Kasumi-1 (cell line): Measurements from ENCODE around the gene PRDM15.

ENCODE experiments used
- DNase-seq, 2 experiments: peaks; one replicate each; lab custom pipeline; 2025; lab: John Stamatoyannopoulos, UW

The PRDM15 gene

GRCh38 chr21:41885341-41886024 lies 6.3 kb upstream of the PRDM15 start:
- DNase-seq: no peak

DNA sequence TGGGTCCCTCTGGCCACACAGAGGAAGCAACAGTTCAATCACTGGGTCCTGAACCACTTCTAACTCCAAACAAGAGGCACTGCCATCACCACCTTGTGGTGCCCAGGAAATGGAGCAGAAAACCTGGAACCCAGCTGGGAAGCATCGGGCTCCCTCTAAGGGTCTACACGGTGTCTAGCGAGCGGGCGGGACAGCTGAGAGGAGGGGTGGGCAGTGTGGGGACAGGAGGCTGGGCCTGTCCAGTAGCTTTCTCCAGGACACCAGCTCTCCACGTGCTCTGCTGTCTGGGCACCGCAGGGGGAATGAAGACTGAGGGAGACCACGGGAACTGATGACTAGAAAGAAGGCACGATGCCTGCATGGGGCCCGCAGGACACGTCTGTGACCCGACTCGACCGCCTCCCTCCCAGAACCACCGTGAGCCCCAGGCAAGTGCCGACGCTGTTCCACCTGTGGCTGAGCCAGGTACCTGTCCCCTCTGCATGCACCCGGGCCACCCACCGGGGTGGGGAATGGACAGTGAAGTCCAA lies 5.4 kb upstream of the PRDM15 start:
- DNase-seq: no peak

DNA sequence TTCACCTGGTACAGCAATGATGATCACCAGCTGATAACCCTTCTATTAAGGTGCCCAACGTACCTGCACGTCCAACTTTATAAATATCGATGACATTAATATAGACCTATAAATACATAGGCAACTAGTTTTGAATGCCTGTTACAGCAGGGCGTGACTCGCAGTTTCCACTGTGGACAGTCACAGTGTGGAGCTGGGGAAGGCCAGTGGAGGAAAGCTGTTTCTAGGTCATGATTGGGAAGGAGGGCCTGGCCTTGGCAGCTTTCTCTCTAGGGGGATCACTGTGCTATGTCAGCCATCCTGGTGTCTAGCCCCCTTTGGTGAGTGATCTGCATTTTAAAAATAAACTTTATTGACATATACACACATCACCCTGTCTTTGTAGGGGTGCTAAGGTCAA lies 4.4 kb upstream of the PRDM15 start:
- DNase-seq: no peak

GRCh38 chr21:41881051-41881450 lies 1.9 kb upstream of the PRDM15 start:
- no peak for DNase-seq

GRCh38 chr21:41880153-41880552 lies 1.0 kb upstream of the PRDM15 start:
- DNase-seq: no peak

- peak; percentile 58 to 74 for DNase-seq
These were observed 334 bp downstream of the PRDM15 start for GRCh38 chr21:41878831-41879189.

DNA sequence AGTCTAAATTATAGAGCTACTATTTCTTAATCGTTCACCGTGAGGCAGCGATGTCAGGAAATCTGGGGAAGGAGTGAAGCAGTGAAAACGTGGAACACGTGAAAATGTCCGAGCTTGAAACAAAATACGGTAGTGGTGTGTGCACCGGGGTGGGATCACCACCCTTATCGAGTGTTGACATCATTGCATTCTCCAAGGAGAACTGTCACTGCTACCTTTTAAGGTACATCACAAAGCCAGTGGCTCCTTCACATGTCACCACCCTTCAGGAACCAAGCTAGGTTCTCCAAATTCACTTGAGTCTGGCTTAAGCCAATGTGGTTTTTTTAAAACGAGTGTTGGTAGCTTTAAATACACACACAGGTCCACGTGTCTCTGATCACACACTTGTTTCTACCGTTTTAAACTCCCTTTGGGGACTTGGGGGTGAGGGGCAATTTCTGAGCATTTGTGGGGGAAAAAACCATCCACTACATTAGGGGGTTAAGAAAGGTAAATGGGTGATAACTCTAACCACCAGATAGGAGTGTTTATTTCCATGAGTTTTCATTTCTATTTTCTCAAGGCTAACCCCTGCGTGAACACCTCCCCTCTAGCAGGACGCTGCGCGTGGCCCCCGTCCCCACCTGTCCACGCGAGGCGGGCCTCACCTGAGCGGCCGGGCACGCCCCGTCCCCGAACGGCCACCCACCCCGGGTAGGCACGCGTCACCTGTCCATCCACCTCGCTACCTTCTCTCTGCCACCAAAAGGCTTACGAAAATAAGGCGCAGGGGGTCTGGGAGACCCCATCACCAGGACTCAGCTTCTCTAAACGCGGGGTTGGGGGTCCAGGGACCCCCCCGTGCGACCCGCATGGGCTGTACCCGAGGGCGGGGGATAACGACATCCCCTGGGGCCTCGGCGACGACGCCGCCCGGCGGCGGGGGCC lies 978 bp downstream of the PRDM15 start:
- DNase-seq: peak; percentile 47 to 68

DNA sequence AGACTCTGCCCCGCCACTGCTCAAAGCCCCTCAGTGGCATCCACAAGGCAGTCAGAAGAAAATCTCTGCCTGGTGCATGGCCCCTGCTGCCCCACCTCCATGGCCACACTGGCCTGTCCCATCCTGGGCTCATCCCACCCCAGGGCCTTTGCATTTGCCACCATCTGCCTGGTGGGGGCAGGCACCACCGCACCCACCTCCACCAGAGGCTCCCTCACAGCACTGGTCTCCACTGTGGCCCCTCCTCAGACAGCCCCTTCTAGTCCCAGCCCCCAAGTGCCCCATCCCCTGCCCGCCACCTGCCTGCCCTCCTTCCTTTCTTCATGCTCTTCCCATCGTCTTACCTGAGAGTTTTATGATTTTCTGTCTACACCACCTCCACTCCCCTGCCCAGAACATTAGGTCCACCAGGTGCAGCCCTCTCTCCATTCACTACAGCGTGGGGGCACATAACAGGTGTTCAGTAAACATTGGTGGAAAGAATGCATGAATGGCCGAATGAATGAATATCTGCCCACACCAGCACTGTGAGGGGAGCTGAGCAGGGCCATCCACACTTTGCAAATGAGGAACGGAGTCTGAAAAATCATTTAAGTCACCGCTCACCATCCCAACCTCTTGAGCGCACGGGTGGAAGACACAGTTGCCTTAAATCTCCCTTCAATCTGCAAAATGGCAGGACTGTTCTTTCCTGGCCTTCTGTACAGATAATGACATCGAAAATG lies 2.1 kb downstream of the PRDM15 start:
- no peak for DNase-seq

GRCh38 chr21:41876396-41876795 lies 2.7 kb downstream of the PRDM15 start:
- DNase-seq: no peak

DNA sequence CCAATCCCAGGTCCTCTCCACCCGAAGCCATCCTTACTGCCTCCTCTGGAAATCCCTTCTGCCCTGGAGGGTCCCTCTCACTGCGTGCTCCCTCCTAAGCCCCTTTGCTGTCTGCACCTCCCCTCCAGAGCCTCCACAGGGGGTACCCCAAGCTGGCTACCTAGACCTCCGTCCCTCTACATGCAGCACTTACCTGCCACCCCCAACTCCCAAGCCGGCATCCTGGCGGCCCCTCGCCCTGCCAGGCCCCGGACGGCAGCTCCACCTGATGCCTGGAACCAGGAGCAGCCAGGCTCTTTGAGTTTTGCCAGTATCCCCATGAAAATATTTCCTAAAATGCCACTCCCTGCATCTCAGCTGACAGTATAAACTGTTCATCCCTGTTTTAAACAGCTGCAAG lies 4.1 kb downstream of the PRDM15 start:
- no peak for DNase-seq

- DNase-seq: no peak
These were observed 4.5 kb downstream of the PRDM15 start for GRCh38 chr21:41874611-41875010.

GRCh38 chr21:41873426-41873825 lies 5.7 kb downstream of the PRDM15 start:
- DNase-seq: no peak

DNA sequence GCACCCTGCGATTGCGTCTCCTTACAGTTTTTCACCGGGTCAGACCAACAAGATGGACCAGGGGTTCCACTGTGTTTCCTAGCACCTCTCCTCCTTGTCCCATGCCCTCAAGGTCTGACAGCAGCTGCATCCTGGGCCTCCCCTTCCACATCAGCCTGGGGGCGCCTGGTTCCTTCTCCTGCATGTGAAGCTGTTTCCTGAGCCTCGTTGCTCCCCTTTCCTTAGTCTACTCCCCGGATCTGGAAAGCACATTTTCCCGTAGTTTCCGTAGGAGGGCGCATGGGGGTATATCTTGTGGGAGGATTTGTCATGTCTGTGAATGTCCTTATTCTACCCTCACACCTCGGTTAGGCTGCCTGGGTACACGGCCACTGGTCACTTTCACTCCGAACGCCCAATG lies 6.1 kb downstream of the PRDM15 start:
- DNase-seq: peak; percentile 39 to 42

DNA sequence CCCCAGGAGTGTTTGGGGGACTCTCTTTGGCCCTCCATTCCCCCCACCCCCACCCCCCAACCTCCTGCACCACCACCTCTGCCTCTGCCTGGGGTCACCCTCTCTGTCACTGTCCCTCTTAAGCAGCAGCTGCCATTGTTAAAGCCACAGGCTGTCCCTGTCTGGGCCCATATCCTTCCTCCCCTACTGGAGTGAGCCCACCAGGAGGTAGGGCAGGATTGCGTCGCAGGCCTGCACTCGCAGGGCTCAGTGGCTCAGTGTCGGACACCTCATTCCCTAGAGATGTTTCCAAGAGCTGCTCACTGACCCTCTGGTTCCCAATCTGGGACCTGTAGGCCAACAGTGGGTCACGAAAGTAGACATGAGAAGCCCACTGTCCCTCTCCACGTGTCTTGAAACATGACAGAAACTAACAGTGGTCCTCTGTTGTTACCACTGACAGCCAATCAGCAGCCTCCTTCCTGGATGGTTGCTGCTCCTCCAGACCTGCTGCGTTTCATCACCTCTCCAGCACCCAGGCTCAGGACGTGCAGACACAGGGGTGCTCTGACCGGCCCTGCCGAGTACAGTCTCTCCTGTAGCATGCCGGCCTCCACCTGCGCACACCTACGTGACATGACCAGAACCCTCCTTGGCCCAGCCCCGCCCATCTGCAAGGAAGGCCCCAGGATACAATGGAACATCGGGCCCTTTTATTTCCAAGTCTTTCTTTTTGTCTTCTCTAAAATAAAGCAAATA lies 7.7 kb downstream of the PRDM15 start:
- DNase-seq: no peak

- DNase-seq: no peak
These were observed 9.4 kb downstream of the PRDM15 start for GRCh38 chr21:41869771-41870170.

DNA sequence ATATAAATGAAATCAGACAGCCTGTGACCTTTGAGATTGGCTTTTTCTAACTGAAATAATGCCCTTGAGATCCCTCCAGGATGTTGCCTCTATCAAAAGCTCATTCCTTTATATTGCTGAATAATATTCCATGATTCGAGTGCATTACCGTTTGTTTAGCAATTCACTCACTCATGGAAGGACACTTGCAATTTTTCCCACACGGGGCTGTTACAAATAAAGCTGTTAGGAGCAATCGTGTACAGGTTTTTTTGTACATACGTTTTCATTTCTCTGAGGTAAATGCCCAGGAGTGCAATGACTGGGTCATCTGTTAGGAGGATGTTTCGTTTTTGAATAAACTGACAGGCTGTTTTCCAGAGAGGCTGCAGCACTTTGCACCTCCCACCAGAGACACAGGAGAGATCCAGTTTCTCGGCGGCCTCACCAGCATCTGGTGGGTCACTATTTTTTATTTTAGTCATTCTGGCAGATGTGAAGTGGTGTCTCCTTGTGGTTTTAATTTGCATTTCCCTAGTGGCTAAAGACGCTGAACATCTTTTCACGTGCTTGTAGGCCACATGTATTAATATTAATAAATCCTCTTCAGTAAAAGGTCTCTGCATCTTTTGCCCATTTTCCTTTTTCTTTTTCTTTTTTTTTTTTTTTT lies 11.0 kb downstream of the PRDM15 start:
- DNase-seq: no peak

- DNase-seq: no peak
These were observed 11.8 kb downstream of the PRDM15 start for GRCh38 chr21:41867313-41867712.

GRCh38 chr21:41866274-41866809 lies 12.8 kb downstream of the PRDM15 start:
- no peak for DNase-seq

GRCh38 chr21:41865002-41865777 lies 14.0 kb downstream of the PRDM15 start:
- no peak for DNase-seq

- DNase-seq: no peak
These were observed 14.7 kb downstream of the PRDM15 start for GRCh38 chr21:41864311-41865001.
